Progenitor cell of endocrine pancreas (in vitro differentiated cells): ENCODE results near the gene HNRNPDL. TPM values are rescaled to one million over a fixed set of nuclear protein-coding genes. Genes with fewer than 3 reads are reported as not detected.
"Not testable (repeated sequence)": the region's sequence is repeated elsewhere in the genome, so short reads cannot be mapped to it uniquely, and the experiment has no call there.

Experiments
- DNase-seq: peaks from one replicate; pipeline ENCODE4 v3.0.0; 2021; ENCODE audit warnings: low spot score; ENCODE audit not compliant: unreplicated experiment
- H3K27ac Mint-ChIP-seq: 2 replicates; pipeline ENCODE4 v1.8.0; 2021; ENCODE audit warnings: mild to moderate bottlenecking, moderate library complexity, mixed read lengths
- H3K27me3 Mint-ChIP-seq: 2 replicates; pipeline ENCODE4 v1.8.0; 2021; ENCODE audit warnings: mixed read lengths
- H3K36me3 Mint-ChIP-seq: 2 replicates; pipeline ENCODE4 v1.8.0; 2022; ENCODE audit warnings: mixed read lengths; ENCODE audit not compliant: insufficient read depth
- H3K4me1 Mint-ChIP-seq: 2 replicates; pipeline ENCODE4 v1.8.0; 2021; ENCODE audit warnings: low read depth, mixed read lengths
- H3K4me3 Mint-ChIP-seq: 2 replicates; pipeline ENCODE4 v1.8.0; 2021; ENCODE audit warnings: low read depth, mild to moderate bottlenecking, moderate library complexity, mixed read lengths
- H3K9me3 Mint-ChIP-seq: 2 replicates; pipeline ENCODE4 v1.8.0; 2021; ENCODE audit warnings: low read depth, mixed read lengths
- total RNA-seq: library from RNA; stranded (reverse); gene quantifications from 2 replicates; pipeline ENCODE4 v1.2.1, GENCODE V29; 2021
- TF ChIP-seq, protein P1 (sequence below): fragments of 200-600 bp; sonication (generic); IDR thresholded peaks from one replicate; pipeline ENCODE4 v1.5.0; 2021; ENCODE audit warnings: antibody characterized with exemption, mild to moderate bottlenecking; ENCODE audit not compliant: unreplicated experiment

Gene HNRNPDL
- total RNA-seq, 1 donor from 2014 or later = 549 TPM

DNA sequence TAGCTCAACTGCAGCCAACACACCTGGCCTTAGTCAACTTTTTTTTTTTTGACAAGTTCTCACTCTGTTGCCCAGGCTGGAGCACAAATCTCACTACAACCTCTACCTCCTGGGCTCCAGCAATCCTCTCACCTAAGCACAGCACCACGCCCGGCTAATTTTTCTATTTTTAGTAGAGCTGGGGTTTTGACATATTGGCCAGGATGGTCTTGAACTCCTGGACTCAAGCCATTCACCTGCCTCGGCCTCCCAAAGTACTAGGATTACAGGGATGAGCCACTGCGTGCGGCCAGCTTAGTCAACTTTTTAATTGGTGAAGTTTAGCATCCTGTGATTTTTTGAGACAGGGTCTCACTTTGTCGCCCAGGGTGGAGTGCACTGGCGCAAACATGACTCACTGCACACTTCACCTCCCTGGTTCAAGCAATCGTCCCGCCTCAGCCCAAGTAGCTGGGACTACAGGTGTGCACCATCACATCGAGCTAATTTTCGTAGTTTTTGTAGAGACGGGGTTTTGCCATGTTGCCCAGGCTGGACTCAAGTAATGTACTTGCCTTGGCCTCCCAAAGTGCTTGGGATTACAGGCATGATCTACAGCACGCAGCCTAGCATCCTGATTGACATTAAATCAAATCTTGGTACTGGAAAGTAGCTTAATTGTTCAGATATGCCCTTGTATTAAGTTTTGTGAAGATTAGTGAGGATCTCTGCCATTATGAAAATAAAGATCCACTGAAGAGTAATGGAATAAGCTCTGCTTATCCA lies 8.3 kb downstream of the HNRNPDL start:
- Mint-ChIP-seq H3K36me3 (peaks cover 40% of the 10 kb centered on the region), H3K4me1 (peaks cover 14% of the 10 kb centered on the region), H3K9me3 (no peaks in the 10 kb centered on the region), H3K27me3 (no peaks in the 10 kb centered on the region), H3K27ac (peak overlapping the region; percentile 84), H3K4me3 (no peak overlapping the region)
- TF ChIP-seq, protein P1, sequence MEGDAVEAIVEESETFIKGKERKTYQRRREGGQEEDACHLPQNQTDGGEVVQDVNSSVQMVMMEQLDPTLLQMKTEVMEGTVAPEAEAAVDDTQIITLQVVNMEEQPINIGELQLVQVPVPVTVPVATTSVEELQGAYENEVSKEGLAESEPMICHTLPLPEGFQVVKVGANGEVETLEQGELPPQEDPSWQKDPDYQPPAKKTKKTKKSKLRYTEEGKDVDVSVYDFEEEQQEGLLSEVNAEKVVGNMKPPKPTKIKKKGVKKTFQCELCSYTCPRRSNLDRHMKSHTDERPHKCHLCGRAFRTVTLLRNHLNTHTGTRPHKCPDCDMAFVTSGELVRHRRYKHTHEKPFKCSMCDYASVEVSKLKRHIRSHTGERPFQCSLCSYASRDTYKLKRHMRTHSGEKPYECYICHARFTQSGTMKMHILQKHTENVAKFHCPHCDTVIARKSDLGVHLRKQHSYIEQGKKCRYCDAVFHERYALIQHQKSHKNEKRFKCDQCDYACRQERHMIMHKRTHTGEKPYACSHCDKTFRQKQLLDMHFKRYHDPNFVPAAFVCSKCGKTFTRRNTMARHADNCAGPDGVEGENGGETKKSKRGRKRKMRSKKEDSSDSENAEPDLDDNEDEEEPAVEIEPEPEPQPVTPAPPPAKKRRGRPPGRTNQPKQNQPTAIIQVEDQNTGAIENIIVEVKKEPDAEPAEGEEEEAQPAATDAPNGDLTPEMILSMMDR = no peak
- no peak for DNase-seq

DNA sequence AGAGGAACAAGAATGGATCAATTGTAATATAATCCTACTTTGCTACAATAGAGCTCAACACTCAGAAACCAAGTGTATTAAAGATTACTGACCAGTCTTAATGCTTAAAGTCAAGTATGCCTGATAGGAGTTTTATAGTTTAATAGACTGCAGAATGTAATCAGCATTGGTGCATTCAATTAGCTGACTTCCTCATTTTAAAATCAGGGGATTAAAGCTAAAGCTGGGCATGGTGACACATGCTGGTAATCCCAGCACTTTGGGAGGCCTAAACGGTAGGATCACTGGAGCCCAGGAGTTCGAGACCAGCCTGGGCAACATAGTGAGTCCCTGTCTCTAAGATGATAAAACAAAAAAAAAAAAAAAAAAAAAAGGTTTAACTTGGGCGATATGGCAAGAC lies 10.8 kb downstream of the HNRNPDL start:
- Mint-ChIP-seq H3K27ac (no peak overlapping the region), H3K9me3 (peaks cover 5% of the 10 kb centered on the region), H3K4me3 (no peak overlapping the region), H3K36me3 (peaks cover 16% of the 10 kb centered on the region), H3K4me1 (no peaks in the 10 kb centered on the region), H3K27me3 (no peaks in the 10 kb centered on the region)
- DNase-seq = no peak
- TF ChIP-seq, protein P1 = no peak

DNA sequence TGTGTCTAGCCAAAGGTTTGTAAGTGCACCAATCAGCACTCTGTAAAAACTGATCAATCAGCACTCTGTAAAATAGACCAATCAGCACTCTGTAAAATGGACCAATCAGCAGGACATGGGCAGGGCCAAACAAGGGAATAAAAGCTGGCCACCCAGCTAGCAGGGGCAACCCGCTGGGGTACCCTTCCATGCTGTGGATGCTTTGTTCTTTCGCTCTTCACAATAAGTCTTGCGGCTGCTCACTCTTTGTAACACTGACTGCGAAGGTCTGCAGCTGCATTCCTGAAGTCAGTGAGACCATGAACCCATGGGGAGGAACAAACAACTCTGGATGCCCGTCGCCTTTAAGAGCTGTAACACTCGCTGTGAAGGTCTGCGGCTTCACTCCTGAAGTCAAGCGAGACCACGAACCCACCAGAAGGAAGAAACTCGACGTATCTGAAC lies 14.3 kb downstream of the HNRNPDL start:
- Mint-ChIP-seq H3K27me3 (no peaks in the 10 kb centered on the region), H3K27ac (no peak overlapping the region), H3K4me3 (no peak overlapping the region), H3K4me1 (no peaks in the 10 kb centered on the region), H3K9me3 (peaks cover 8% of the 10 kb centered on the region), H3K36me3 (no peaks in the 10 kb centered on the region)
- no peak for DNase-seq
- TF ChIP-seq, protein P1 = no peak

DNA sequence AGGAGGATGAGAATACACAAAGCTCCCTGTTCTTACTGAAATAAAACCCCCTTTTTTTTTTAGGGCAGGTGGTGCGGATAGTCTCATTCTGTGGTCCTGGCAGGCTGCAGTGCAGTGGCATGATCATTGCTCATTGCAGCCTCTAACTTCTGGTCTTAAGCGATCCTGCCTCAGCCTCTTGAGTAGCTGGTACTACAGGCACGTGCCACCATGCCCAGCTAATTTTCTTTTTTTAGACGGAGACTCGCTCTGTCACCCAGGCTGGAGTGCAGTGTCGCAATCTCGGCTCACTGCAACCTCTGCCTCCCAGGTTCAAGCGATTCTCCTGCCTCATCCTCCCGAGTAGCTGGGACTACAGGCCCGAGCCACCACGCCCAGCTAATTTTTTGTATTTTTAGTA lies 15.2 kb downstream of the HNRNPDL start:
- not testable (repeated sequence) for H3K9me3 Mint-ChIP-seq, H3K4me1 Mint-ChIP-seq, H3K27ac Mint-ChIP-seq, H3K27me3 Mint-ChIP-seq, DNase-seq, H3K36me3 Mint-ChIP-seq, H3K4me3 Mint-ChIP-seq

DNA sequence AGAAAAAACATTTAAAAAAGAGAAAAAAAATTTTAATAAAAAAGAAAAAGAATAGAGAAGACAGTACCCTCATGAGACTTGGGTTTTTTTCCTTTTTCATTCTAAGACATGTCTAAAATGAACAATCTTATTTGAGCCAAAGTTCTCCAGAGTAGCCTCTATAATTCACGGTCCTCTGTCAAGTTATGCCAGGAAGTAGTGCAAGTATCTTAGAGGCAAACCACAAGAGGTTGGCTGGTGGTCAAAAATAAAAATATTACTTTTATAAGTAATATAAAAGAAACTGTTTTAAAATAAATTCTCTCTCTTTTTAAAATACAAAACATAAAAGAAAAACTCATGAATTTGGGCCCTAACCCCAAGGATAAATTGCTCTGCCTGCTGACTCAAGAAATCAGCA lies 26.5 kb downstream of the HNRNPDL start:
- TF ChIP-seq, protein P1 = no peak
- H3K27me3 Mint-ChIP-seq = no peaks in the 10 kb centered on the region
- DNase-seq = no peak
- H3K27ac Mint-ChIP-seq = no peak overlapping the region
- H3K36me3 Mint-ChIP-seq = no peaks in the 10 kb centered on the region
- no peak overlapping the region for H3K4me3 Mint-ChIP-seq
- H3K9me3 Mint-ChIP-seq = no peaks in the 10 kb centered on the region
- H3K4me1 Mint-ChIP-seq = no peaks in the 10 kb centered on the region

DNA sequence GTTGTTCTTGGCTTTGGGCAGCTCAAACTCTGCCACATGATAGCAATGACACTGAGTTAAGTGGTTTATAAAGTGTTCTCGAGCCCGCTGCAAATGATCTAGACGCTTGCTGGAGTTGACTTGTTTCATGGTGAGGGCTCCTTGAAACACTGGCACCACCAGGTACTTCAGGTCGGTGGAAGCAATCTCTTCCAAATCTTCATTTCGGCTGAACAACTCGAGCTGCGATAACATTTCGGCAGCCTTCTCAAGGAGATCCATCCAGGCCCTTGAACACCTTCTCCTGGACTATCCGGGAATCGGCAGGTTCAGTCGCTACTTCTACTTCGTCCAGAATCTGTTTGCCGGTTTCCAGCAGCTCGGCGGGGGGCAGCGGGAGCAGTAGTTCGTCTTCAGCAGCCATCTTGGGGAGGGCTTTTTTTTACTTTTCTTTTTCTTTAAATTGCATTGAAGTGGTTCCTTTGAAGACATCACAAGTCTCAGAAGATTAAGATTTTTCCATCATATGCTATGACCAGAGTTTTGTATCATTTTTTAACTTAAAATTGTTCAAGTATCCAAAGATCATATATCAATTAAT lies 28.0 kb downstream of the HNRNPDL start:
- TF ChIP-seq, protein P1 = no peak
- no peak for DNase-seq
- no peaks in the 10 kb centered on the region for H3K36me3 Mint-ChIP-seq
- H3K4me1 Mint-ChIP-seq = no peaks in the 10 kb centered on the region
- H3K9me3 Mint-ChIP-seq = no peaks in the 10 kb centered on the region
- no peak overlapping the region for H3K27ac Mint-ChIP-seq
- H3K4me3 Mint-ChIP-seq = no peak overlapping the region
- no peaks in the 10 kb centered on the region for H3K27me3 Mint-ChIP-seq
